Measurements from ENCODE around the gene TNFAIP1.

- no peak for TF ChIP-seq CTCF (optimal IDR thresholded peaks at IDR 0.05 in 1 of 3, IDR thresholded peaks at IDR 0.05 in 1 of 3, conservative IDR thresholded peaks at IDR 0.05 in 1 of 3; ENCODE audit: extremely low read depth in 1 of 3, insufficient read depth in 2 of 3, low read length in 3 of 3)
- no peak for TF ChIP-seq EZH2 (IDR thresholded peaks at IDR 0.05; ENCODE audit: low read length)
Measured at GRCh38 chr17:28295677-28296578, 39.6 kb upstream of the TNFAIP1 start.
